GM18520 (cell line): ENCODE measurements around the gene C2.

Source experiments
- ATAC-seq: cut with Tn5 transposase; IDR thresholded peaks from one replicate; pipeline ENCODE4 v1.9.1; 2021; ENCODE audit not compliant: unreplicated experiment

The C2 gene

GRCh38 chr6:31927242-31927862, at the start of gene C2:
C2 (plus strand) TSS chr6:31927717; CDS start chr6:31927753, 36 bp downstream.
- no peak for ATAC-seq

- no peak for ATAC-seq
These were observed 49.3 kb upstream of the C2 start for GRCh38 chr6:31878222-31878621.

- ATAC-seq = no peak
These were observed 48.8 kb upstream of the C2 start, which contains the start of gene SLC44A4 for GRCh38 chr6:31878726-31879125. SLC44A4 (minus strand) TSS chr6:31878997; CDS start chr6:31878980, 17 bp downstream.

- no peak for ATAC-seq
These were observed 48.4 kb upstream of the C2 start for GRCh38 chr6:31879143-31879542.

GRCh38 chr6:31879901-31880300, 47.6 kb upstream of the C2 start:
- no peak for ATAC-seq

GRCh38 chr6:31880616-31881015, 46.9 kb upstream of the C2 start:
- no peak for ATAC-seq

- ATAC-seq = no peak
These were observed 46.2 kb upstream of the C2 start for GRCh38 chr6:31881136-31881859.

- no peak for ATAC-seq
These were observed 45.2 kb upstream of the C2 start for GRCh38 chr6:31882344-31882743.

GRCh38 chr6:31883676-31884075, 43.8 kb upstream of the C2 start:
- ATAC-seq = no peak

GRCh38 chr6:31884528-31885035, 42.9 kb upstream of the C2 start:
- ATAC-seq = no peak

GRCh38 chr6:31886541-31886991, 41.0 kb upstream of the C2 start:
- no peak for ATAC-seq

GRCh38 chr6:31887173-31888007, 40.1 kb upstream of the C2 start:
- ATAC-seq = no peak

GRCh38 chr6:31888276-31889258, 39.0 kb upstream of the C2 start:
- ATAC-seq = no peak

GRCh38 chr6:31889331-31889972, 38.1 kb upstream of the C2 start:
- no peak for ATAC-seq

GRCh38 chr6:31892821-31893220, 34.7 kb upstream of the C2 start:
- no peak for ATAC-seq

- no peak for ATAC-seq
These were observed 31.0 kb upstream of the C2 start for GRCh38 chr6:31896493-31896855.

GRCh38 chr6:31896856-31897611, 30.5 kb upstream of the C2 start:
- no peak for ATAC-seq

GRCh38 chr6:31897612-31898382, 29.7 kb upstream of the C2 start, which contains the start of gene EHMT2:
EHMT2 (minus strand) TSS chr6:31897698; CDS start chr6:31897677, 21 bp downstream.
- ATAC-seq = peak; percentile 41
